GM19467 (cell line): ENCODE results near the gene MITD1.
"Not testable (repeated sequence)": the region's sequence is repeated elsewhere in the genome, so short reads cannot be mapped to it uniquely, and the experiment has no call there.

ENCODE experiments used
- ATAC-seq: cut with Tn5 transposase; IDR thresholded peaks from one replicate; pipeline ENCODE4 v1.9.1; 2021; ENCODE audit warnings: mild to moderate bottlenecking, moderate library complexity; ENCODE audit not compliant: unreplicated experiment

Gene MITD1

DNA sequence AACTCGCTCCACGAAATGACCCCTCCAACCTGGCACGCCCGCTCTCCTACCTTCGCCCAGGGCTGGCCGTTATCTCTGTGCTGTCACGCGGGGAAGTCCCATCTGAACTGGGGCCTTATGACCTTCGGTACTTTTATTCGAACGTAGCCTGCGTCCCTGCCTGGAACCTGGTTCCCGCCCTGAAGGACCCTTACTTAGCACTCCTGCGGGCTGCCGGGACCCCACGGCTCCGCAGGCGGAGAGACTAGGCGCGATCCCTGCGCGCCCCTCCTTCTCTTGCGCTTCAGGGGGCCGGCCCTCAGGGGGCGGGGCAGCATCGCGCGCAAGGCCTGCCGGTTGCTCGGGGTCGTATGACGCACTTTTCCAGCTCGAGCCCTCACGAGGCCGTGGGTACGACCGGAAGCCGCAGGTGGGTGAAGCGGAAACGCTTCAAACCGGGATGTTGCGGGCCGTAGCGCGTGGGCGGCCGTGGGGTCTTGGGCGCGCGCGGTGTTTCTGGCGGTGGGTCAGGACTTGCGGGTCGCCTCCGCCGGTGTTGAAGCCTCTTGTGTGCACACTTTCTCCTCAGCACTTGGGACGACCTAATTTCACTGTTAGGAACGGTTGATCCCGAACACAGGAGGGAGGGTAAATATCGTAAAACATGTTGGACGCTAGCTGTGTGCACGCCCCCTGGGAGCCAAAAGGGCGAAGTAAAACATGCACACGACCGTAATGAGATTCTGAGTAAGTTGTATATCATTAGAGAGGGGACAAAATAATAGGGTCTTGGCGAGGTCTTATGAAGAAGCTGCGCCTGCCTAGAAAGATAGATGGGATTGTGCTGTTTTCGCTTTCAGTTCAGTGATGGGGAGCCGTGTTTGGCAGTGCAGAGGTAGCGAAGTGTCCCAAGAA, 26.0 kb downstream of the MITD1 start, which contains the start of the genes LIPT1 and TSGA10:
TSS of gene LIPT1 (plus strand) at position 325 of the 894 bp plus-strand sequence. CDS start 6,991 bp downstream, outside the sequence.
TSS of gene TSGA10 (minus strand) at position 300 of the 894 bp plus-strand sequence. CDS start 45,503 bp downstream, outside the sequence.
- ATAC-seq = peak; percentile 96

DNA sequence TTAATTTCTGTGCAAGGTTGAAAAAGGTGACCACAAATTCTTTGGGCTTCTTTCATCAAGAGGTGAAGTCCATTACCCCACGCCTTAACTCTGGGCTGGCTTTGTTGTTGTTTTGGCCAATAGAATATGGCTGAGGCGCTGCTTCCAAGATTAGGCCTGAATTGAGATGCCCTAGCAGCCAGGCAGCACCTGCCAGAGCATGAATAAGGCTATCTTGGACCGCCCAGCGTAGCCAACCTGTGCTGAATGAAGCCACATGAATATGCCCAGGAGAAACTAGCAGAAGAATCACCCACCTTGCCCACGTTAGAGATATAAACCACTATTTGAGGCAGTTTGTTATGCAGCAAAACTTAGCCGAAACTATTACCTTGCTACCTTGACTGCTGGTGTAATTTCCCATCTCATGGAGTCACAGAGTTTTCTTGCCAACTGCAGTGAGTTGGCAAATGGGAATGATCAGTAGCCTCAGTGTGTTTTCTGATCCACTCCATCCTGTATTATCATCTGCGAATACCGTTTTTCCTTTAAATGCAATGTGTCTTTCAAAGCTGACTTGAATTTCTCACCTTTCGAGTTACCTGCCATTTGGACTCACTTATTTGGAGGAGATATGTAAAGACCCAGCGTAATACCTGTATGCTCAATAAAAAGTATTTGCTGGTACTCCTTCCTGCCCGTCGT, 26.8 kb downstream of the MITD1 start:
- no peak for ATAC-seq

DNA sequence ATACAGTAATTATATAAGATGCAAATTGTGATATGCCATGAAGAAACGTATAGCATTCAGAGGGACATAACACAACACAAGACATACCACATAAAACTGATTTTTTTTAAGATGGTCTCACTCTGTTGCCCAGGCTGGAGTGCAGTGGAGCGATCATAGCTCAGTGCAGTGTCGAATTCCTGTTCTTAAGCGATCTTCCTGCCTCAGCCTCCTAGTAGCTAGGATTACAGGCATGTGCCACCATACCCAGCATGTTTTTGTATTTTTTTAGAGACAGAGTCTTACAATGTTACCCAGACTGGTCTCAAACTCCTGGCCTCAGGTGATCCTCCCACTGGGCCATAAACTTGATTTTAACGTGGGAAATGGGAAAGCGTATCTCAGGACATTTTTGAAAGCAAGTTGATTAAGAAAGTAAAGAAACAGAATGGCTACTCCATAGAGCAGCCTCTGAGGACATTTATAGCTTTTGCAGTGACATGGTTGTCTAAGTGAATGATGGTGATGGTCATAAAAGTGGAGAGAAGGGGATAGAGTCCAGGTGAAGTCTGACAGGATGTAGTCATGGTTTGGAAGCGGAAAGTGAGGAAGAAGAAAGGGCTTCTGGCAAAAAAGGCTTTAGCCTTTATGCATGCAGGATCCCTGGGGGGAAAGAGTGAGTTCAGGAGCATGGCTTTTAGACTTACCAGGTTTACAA, 28.5 kb downstream of the MITD1 start:
- no peak for ATAC-seq

DNA sequence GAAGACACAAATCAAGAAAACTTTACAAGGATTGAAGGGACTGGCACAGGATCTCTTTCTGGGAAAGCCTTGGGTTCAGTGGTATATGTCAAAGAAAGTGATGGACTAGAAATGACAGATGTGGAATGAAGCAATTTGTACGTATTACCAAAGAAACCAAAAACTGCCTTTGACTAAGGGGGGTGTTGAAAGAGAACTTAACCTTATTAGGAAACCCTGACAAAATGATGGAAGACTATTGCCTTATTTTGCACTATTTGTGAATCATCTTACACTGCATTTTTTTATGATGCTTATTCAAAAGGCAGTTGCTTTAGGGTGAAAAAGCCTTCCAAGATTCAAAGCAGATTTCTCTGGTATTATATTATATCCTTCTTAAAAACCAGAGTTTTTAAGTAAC, 30.2 kb downstream of the MITD1 start:
- no peak for ATAC-seq

DNA sequence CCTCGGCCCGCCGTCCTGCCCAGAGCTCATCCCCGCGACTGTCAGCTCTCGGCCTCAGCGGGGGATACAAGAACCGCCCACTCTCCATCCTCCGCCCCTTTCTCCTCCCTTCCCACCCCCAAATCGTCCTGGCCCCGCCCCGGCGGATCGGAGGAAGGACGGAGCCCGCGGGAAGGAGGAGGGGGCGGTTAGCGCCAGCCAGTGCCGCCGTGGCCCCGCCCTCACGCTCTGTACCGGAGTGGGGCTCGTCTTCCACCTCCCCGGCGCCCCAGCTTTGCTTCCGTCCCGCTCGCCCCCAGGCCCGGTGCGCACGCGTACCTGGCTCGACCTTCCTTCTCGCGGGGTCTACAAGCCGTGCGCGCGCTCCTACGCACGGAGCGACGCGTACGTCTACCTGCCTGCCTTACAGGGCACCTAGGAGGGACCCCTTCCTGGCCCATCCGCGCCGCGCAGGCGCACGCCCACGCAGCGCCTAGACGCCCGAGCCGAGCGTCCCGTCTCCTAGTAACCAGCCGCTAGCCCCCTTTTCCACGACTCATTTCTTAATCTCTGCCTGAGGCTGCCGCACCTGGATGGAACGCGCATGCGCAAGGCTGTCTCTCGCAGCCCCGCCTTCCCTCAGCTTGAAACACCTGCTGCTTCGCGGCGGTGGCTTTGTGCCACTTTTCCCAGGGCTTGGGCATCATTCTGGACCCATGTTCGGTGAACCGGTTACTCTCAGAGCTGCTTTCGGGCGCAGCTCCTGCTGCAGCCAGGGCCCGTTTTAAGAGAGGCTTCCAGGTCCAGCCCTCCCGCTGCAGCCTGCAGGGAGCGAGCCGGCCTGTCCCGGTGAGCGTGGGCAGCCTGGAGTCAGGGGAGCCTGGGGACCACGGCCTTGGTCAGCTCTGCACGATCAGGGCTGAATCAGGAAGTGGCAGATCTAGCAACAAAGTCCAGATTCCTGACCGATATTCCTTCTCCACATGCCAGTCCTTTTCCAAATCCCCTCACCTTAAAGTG, 39.4 kb downstream of the MITD1 start, which contains the start of gene C2orf15:
TSS of gene C2orf15 (plus strand) at position 598 of the 999 bp plus-strand sequence. CDS start 8,852 bp downstream, outside the sequence.
- peak; percentile 89 for ATAC-seq

DNA sequence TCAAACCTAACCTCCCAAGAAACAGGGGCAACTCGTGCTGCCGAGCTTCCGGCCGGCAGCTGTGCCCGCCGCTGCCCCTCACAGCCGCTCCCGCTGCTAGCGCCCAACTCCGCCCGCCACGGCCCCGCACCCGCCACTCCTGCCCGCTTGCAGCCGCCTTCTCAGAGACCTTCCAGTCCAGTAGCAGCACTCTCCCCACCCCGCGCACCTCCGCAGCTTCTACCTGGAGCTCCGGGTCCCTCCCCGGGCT, 40.1 kb downstream of the MITD1 start:
- ATAC-seq = peak; percentile 24

DNA sequence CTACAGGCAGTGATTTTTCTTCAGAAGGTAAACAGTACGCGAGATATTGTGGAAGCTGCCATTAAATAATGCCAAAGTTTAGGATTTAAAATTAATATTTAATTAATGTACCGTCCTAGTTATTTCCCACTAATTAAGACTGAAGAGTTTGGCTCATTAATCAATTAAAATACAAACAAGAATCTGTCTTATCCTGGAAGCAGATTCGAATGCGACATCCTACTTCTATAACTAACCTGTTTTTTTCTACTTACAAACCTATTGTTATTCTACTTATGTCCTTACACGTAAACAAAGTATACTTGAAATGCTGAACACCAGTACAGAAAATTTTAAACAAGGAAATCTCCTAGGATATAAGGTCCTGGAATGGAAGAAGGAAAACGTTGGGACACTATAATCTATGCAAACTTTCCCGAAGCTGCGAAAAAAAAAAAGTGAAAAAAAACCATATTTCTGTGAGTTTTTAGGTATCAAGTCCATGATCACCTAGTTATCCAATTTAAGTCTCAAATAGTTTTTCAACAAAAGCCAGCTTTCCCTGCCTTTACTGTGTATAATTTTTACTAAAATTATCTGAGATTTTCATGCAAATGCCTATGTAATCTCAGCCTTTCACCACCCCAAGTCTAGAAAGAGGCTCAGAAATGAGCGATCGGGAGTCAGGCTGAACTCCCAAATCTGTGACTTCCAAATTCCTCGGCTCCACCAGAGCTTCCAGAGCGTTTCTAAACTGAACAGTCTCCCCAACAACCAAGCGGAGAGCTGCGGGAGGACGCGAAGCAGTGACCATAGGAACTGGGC, 40.6 kb downstream of the MITD1 start:
- ATAC-seq = no peak

DNA sequence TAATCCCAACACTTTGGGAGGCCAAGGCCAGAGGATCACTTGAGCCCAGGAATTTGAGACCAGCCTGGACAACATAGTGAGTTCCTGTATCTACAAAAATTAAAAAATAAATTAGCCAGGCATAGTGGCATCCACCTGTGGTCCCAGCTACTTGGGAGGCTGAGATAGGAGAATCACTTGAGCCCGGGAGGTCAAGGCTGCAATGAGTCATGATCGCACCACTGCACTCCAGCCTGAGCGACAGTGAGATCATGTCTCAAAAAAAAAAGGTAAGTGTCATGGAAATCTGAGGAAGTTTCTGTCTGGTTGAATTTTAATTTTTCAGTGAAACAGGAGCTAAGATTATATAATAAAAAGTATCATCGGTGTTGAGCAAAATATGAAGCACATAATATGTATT, 41.9 kb downstream of the MITD1 start:
- ATAC-seq = no peak

DNA sequence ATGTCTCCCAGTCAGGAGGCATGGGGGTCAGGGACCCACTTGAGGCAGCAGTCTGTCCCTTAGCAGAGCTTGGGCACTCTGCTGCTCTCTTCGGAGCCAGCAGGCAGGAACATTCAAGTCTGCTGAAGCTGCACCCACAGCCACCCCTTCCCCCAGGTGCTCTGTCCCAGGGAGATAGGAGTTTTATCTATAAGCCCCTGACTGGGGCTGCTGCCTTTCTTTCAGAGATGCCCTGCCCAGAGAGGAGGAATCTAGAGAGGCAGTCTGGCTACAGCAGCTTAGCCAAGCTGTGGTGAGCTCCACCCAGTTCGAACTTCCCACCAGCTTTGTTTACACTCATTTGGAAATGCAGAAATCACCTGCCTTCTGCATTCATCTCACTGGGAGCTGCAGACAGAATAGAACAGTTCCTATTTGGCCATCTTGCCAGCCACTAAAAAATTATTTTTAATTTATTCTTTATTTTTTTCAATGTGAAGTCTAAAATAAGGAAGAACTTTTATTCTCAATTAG, 45.8 kb downstream of the MITD1 start:
- not testable (repeated sequence) for ATAC-seq

DNA sequence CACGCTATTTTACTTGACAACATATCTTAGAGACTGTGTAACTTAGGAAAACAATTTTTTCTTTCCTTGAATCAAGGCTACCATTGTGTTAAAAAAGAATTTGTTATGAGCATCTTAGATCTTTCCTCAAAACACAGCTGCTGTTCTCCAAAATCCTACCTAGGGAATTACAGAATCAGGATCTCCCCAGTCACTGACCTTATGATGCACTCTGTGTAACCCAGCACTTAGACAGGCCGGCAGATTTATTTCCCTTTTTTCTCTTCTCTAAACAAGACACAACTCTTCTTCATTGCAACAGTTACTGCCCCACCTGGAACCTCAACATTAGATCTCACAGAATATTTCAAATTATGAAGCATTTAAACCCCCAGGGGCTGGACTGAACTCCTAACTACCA, 52.9 kb downstream of the MITD1 start:
- ATAC-seq = no peak
